SK-N-SH (cell line): ENCODE measurements around the gene GLT6D1. TPM values are rescaled to one million over a fixed set of nuclear protein-coding genes. Genes with fewer than 3 reads are reported as not detected.

ENCODE experiments used
- CTCF ChIA-PET: fragments of 300-600, 350-600 bp; formaldehyde crosslinking; extraction: SDS; loops from one replicate; lab custom pipeline; 2021; lab: Yijun Ruan, JAX
- POLR2A ChIA-PET: fragments of 350-600 bp; sonication (Branson Sonifier 250); formaldehyde crosslinking; extraction: SDS; loops from one replicate; lab custom pipeline; 2020; ENCODE audit warnings: antibody characterized with exemption, inconsistent platforms; lab: Yijun Ruan, JAX
- DNase-seq: peaks from one replicate; pipeline ENCODE4 v3.0.0; 2012
- H2AFZ ChIP-seq: fragments of 200-600 bp; sonication (generic); 2 replicates; pipeline ENCODE4 v1.8.1; 2016; ENCODE audit warnings: antibody characterized with exemption, mild to moderate bottlenecking, low read depth
- H3F3A ChIP-seq: fragments of 200-600 bp; sonication (generic); replicated peaks from 2 replicates; pipeline ENCODE3; 2016; ENCODE audit warnings: antibody characterized with exemption, mild to moderate bottlenecking; ENCODE audit not compliant: insufficient read depth
- H3K27ac ChIP-seq, 2 experiments: fragments of 200-500 bp in 1 of 2; fragments of 200-600 bp in 1 of 2; sonication (Bioruptor generic) in 1 of 2; sonication (generic), shearing (Covaris generic) in 1 of 2; 2 replicates each; pipeline versions ENCODE4 v1.5.1 to v1.6.1; 2014 to 2016; ENCODE audit warnings: low read depth in 2 of 2, inconsistent platforms in 1 of 2, low read length in 1 of 2, mild to moderate bottlenecking in 1 of 2, mixed read lengths in 1 of 2
- H3K27me3 ChIP-seq: fragments of 200-600 bp; sonication (generic), shearing (Covaris generic); 2 replicates; pipeline ENCODE4 v1.6.1; 2016; ENCODE audit warnings: mixed run types; ENCODE audit not compliant: insufficient read depth
- H3K36me3 ChIP-seq, 2 experiments: fragments of 200-500 bp in 1 of 2; fragments of 200-600 bp in 1 of 2; sonication (Bioruptor generic) in 1 of 2; sonication (generic) in 1 of 2; replicated peaks in 1 of 2; 2 replicates each; pipeline versions ENCODE3 to v1.5.1; 2014 to 2016; ENCODE audit warnings: low read length in 1 of 2, mild to moderate bottlenecking in 1 of 2; ENCODE audit not compliant: insufficient read depth in 2 of 2, control insufficient read depth in 1 of 2
- H3K4me1 ChIP-seq, 2 experiments: fragments of 200-500 bp in 1 of 2; fragments of 200-600 bp in 1 of 2; sonication (Bioruptor generic) in 1 of 2; sonication (generic), shearing (Covaris generic) in 1 of 2; 2 replicates each; pipeline versions ENCODE4 v1.5.1 to v1.6.1; 2014 to 2016; ENCODE audit warnings: low read depth in 1 of 2, low read length in 1 of 2, mixed run types in 1 of 2; ENCODE audit not compliant: insufficient read depth in 2 of 2, control insufficient read depth in 1 of 2
- H3K4me2 ChIP-seq: fragments of 200-600 bp; sonication (generic), shearing (Covaris generic); 2 replicates; pipeline ENCODE4 v1.6.1; 2017; ENCODE audit warnings: mixed run types
- H3K4me3 ChIP-seq, 2 experiments: fragments of 200-500 bp in 1 of 2; fragments of 200-600 bp in 1 of 2; sonication (Bioruptor generic) in 1 of 2; sonication (generic), shearing (Covaris generic) in 1 of 2; 2 replicates each; pipeline versions ENCODE4 v1.5.1 to v1.8.1; 2014 to 2016; ENCODE audit warnings: low read depth in 2 of 2, inconsistent platforms in 1 of 2, low read length in 1 of 2, mild to moderate bottlenecking in 1 of 2, mixed read lengths in 1 of 2, moderate library complexity in 1 of 2
- H3K79me2 ChIP-seq: fragments of 200-600 bp; sonication (generic); 2 replicates; pipeline ENCODE4 v1.8.1; 2017; ENCODE audit warnings: mild to moderate bottlenecking; ENCODE audit not compliant: insufficient read depth
- H3K9ac ChIP-seq: fragments of 200-600 bp; sonication (generic); 2 replicates; pipeline ENCODE4 v1.6.1; 2017; ENCODE audit warnings: mixed run types
- H3K9me2 ChIP-seq: fragments of 200-600 bp; sonication (generic); 2 replicates; pipeline ENCODE4 v1.6.1; 2017; ENCODE audit warnings: mixed run types
- H3K9me3 ChIP-seq: fragments of 200-600 bp; sonication (generic); 2 replicates; pipeline ENCODE4 v1.6.1; 2017; ENCODE audit warnings: mixed run types, mild to moderate bottlenecking, moderate library complexity
- H4K20me1 ChIP-seq: fragments of 200-600 bp; sonication (generic); 2 replicates; pipeline ENCODE4 v1.6.1; 2017; ENCODE audit warnings: mild to moderate bottlenecking, mixed run types; ENCODE audit not compliant: insufficient read depth
- CTCF ChIP-seq: fragments of 200-600 bp; sonication (generic); IDR thresholded peaks from 2 replicates; pipeline ENCODE4 v1.6.1; 2017; ENCODE audit warnings: antibody characterized with exemption, mild to moderate bottlenecking, moderate library complexity
- EZH2phosphoT487 ChIP-seq: fragments of 200-600 bp; sonication (generic); IDR thresholded peaks from 2 replicates; pipeline ENCODE4 v1.6.1; 2017; ENCODE audit warnings: low read depth, mixed run types, mild to moderate bottlenecking, antibody characterized with exemption, moderate library complexity, borderline replicate concordance
- JUND ChIP-seq: IDR thresholded peaks from 2 replicates; pipeline ENCODE4 v1.4.0; 2012
- MEF2A ChIP-seq: IDR thresholded peaks from 2 replicates; pipeline ENCODE4 v1.4.0; 2012; ENCODE audit warnings: low read depth, borderline replicate concordance
- RAD21 ChIP-seq: IDR thresholded peaks from 2 replicates; pipeline ENCODE4 v1.6.1; 2012; ENCODE audit warnings: mild to moderate bottlenecking, low read length
- RFX5 ChIP-seq: IDR thresholded peaks from 2 replicates; pipeline ENCODE4 v1.6.1; 2012; ENCODE audit warnings: mild to moderate bottlenecking, improper control_type of control experiment, low read length
- RXRA ChIP-seq: IDR thresholded peaks from 2 replicates; pipeline ENCODE4 v1.4.0; 2012; ENCODE audit warnings: low read depth, mild to moderate bottlenecking, borderline replicate concordance
- SIN3A ChIP-seq: IDR thresholded peaks from 2 replicates; pipeline ENCODE4 v1.6.1; 2012; ENCODE audit warnings: low read depth, mild to moderate bottlenecking, low read length, moderate library complexity, borderline replicate concordance
- SMC3 ChIP-seq: IDR thresholded peaks from 2 replicates; pipeline ENCODE4 v1.6.1; 2012; ENCODE audit warnings: low read depth, low read length, improper control_type of control experiment
- USF2 ChIP-seq: fragments of 150-350 bp; IDR thresholded peaks from 2 replicates; pipeline ENCODE4 v1.6.1; 2017; ENCODE audit warnings: antibody characterized with exemption, low read length, low read depth, borderline replicate concordance
- YY1 ChIP-seq: IDR thresholded peaks from 2 replicates; pipeline ENCODE4 v1.4.0; 2012; ENCODE audit warnings: low read depth, mild to moderate bottlenecking
- WGBS: methylation state at CpG from one replicate; pipeline ENCODE4 v1.1.6; 2017; ENCODE audit warnings: low lambda C conversion rate; 5-methylcytosine and 5-hydroxymethylcytosine counted together
- polyA plus RNA-seq, 3 experiments: library from polyadenylated mRNA; depleted of rRNA; stranded (reverse); fragments of >200 nt; gene quantifications; 2 replicates each; pipeline ENCODE4 v1.2.3, GENCODE V29; 2012
- TF ChIP-seq, protein P1 (sequence below): IDR thresholded peaks from 2 replicates; pipeline ENCODE4 v1.4.0; 2012; ENCODE audit warnings: low read depth
- TF ChIP-seq, protein P2 (sequence below): IDR thresholded peaks from 2 replicates; pipeline ENCODE4; 2012
- TF ChIP-seq, protein P3 (sequence below): IDR thresholded peaks from 2 replicates; pipeline ENCODE4 v1.6.1; 2012; ENCODE audit warnings: mild to moderate bottlenecking, low read depth, low read length, moderate library complexity

GLT6D1 gene
- polyA plus RNA-seq, 1 of the 3 experiments (the other 2 are of a cell fraction): not detected

- Histone ChIP-seq H3K9ac (no peak overlapping the region), H3K79me2 (no peaks in the 10 kb centered on the region), H3K36me3 (no peaks in the 10 kb centered on the region), H3K4me1 (no peaks in the 10 kb centered on the region), H3K27ac (no peak overlapping the region), H3K9me2 (no peaks in the 10 kb centered on the region), H2AFZ (no peak overlapping the region), H3K4me2 (no peak overlapping the region), H3K9me3 (no peaks in the 10 kb centered on the region), H3K27me3 (no peaks in the 10 kb centered on the region), H4K20me1 (no peaks in the 10 kb centered on the region), H3F3A (no peaks in the 10 kb centered on the region), H3K4me3 (no peak overlapping the region)
- 66% methylated on average over 16 of the region's 16 CpGs for WGBS
- no peak for DNase-seq
- ChIA-PET POLR2A (no interaction called here), CTCF (no interaction called here)
- TF ChIP-seq, protein P1, sequence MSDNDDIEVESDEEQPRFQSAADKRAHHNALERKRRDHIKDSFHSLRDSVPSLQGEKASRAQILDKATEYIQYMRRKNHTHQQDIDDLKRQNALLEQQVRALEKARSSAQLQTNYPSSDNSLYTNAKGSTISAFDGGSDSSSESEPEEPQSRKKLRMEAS: no peak
Observed at GRCh38 chr9:135680056-135680455, 40.7 kb upstream of the GLT6D1 start.

DNA sequence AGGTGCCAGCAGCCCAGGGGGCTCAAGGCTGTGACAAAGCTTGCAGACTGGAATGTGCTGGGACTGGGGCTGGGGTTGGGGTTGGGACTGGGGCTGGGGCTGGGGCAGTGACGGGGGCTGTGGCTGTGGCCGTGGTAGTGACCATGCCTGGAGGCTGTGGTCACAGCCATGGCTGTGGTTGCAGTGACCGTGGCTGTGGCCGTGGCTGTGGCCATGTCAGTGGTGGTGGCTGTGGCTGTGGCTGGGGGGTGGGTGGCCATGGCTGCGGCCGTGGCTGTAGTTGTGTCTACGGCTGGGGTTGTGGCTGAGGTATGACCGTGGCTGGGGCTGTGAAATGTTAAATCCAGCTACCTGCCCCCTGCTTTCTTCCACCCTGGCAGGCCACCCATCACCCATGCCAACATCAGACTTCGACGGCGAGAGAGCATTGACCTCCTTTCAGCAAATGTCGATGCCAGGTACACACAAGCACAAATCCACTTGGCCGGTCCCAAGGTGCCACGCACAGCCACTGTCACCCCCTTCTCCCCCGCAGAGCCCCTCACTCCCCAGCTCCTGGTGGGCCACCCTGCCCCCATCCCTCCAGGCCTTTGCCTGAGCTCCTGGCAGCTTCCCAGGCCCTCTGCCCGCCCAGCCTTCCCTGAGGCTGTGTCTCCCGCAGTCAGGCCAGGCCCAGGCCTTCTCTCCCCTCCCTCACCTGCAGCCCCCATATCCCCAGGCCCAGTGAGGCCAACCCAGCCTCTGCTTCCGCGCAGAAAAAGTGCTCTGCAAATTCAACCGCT is 39.1 kb upstream of the GLT6D1 start:
- Histone ChIP-seq H3K36me3 (no peaks in the 10 kb centered on the region), H3K79me2 (no peaks in the 10 kb centered on the region), H3K9me2 (no peaks in the 10 kb centered on the region), H3K9me3 (no peaks in the 10 kb centered on the region), H3K9ac (no peak overlapping the region), H3K4me1 (no peaks in the 10 kb centered on the region), H3K4me2 (no peak overlapping the region), H2AFZ (no peak overlapping the region), H4K20me1 (no peaks in the 10 kb centered on the region), H3F3A (no peaks in the 10 kb centered on the region), H3K4me3 (no peak overlapping the region), H3K27me3 (no peaks in the 10 kb centered on the region), H3K27ac (no peak overlapping the region)
- ChIA-PET CTCF (no interaction called here), POLR2A (no interaction called here)
- no peak for DNase-seq
- TF ChIP-seq CTCF (no peak), RXRA (no peak), RFX5 (no peak), USF2 (no peak), RAD21 (no peak), SMC3 (no peak), EZH2phosphoT487 (no peak), YY1 (no peak), JUND (no peak), SIN3A (no peak), MEF2A (no peak)
- TF ChIP-seq, protein P2, sequence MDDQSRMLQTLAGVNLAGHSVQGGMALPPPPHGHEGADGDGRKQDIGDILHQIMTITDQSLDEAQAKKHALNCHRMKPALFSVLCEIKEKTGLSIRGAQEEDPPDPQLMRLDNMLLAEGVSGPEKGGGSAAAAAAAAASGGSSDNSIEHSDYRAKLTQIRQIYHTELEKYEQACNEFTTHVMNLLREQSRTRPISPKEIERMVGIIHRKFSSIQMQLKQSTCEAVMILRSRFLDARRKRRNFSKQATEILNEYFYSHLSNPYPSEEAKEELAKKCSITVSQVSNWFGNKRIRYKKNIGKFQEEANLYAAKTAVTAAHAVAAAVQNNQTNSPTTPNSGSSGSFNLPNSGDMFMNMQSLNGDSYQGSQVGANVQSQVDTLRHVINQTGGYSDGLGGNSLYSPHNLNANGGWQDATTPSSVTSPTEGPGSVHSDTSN: no peak
- TF ChIP-seq, protein P3, sequence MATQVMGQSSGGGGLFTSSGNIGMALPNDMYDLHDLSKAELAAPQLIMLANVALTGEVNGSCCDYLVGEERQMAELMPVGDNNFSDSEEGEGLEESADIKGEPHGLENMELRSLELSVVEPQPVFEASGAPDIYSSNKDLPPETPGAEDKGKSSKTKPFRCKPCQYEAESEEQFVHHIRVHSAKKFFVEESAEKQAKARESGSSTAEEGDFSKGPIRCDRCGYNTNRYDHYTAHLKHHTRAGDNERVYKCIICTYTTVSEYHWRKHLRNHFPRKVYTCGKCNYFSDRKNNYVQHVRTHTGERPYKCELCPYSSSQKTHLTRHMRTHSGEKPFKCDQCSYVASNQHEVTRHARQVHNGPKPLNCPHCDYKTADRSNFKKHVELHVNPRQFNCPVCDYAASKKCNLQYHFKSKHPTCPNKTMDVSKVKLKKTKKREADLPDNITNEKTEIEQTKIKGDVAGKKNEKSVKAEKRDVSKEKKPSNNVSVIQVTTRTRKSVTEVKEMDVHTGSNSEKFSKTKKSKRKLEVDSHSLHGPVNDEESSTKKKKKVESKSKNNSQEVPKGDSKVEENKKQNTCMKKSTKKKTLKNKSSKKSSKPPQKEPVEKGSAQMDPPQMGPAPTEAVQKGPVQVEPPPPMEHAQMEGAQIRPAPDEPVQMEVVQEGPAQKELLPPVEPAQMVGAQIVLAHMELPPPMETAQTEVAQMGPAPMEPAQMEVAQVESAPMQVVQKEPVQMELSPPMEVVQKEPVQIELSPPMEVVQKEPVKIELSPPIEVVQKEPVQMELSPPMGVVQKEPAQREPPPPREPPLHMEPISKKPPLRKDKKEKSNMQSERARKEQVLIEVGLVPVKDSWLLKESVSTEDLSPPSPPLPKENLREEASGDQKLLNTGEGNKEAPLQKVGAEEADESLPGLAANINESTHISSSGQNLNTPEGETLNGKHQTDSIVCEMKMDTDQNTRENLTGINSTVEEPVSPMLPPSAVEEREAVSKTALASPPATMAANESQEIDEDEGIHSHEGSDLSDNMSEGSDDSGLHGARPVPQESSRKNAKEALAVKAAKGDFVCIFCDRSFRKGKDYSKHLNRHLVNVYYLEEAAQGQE: no peak
- 72% methylated on average over 15 of the region's 20 CpGs for WGBS
